Measurements from ENCODE around the gene DGKD.

Gene DGKD

GRCh38 chr2:233489143-233489542, 134.8 kb downstream of the DGKD start:
- no peak for TF ChIP-seq GABPA (IDR thresholded peaks at IDR 0.05; ENCODE audit: low read depth)
- no peak for TF ChIP-seq POLR2AphosphoS5 (IDR thresholded peaks at IDR 0.05; ENCODE audit: low read depth)
- no peak for TF ChIP-seq SPI1 (IDR thresholded peaks at IDR 0.05; ENCODE audit: borderline replicate concordance, low read depth)
- no peak for DNase-seq (ENCODE audit: low read depth in 1 of 2, low spot score in 1 of 2)
- no peaks in the 10 kb centered on the region for H3K27me3 ChIP-seq (ENCODE audit: insufficient read depth, poor library complexity, severe bottlenecking)
- no peak overlapping the region for H3K4me3 ChIP-seq (replicated peaks; ENCODE audit: insufficient read depth, low read length)
- no peak overlapping the region for H3K27ac ChIP-seq (replicated peaks)

DNA sequence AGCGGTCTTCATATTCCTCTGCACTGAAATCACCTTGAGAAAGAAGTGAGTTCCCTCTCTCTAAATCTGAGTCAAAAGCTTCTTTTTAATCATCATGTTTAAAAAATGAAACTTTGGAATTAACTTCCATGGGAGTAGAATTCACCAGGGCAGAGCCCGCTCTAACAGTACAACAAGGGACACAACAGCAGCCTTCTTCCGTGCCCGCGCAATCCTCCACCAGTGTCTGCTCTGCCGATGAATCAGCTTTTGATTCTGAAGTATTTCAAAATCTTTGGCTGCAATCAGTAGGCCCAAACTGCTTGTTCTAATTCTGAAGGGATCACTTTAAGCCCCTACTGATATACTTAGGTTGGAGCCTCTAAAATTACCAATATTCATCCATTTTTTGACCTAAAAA, 135.4 kb downstream of the DGKD start:
- Histone ChIP-seq H3K27ac (replicated peaks) (no peak overlapping the region), H3K27me3 (ENCODE audit: insufficient read depth, poor library complexity, severe bottlenecking) (no peaks in the 10 kb centered on the region), H3K4me3 (replicated peaks; ENCODE audit: insufficient read depth, low read length) (no peak overlapping the region)
- DNase-seq (ENCODE audit: low read depth in 1 of 2, low spot score in 1 of 2) = no peak
- TF ChIP-seq POLR2AphosphoS5 (IDR thresholded peaks at IDR 0.05; ENCODE audit: low read depth) (no peak), GABPA (IDR thresholded peaks at IDR 0.05; ENCODE audit: low read depth) (no peak), REST (IDR thresholded peaks at IDR 0.05; ENCODE audit: insufficient replicate concordance, low read depth) (no peak), SPI1 (IDR thresholded peaks at IDR 0.05; ENCODE audit: borderline replicate concordance, low read depth) (no peak)
- TF ChIP-seq, protein P1, sequence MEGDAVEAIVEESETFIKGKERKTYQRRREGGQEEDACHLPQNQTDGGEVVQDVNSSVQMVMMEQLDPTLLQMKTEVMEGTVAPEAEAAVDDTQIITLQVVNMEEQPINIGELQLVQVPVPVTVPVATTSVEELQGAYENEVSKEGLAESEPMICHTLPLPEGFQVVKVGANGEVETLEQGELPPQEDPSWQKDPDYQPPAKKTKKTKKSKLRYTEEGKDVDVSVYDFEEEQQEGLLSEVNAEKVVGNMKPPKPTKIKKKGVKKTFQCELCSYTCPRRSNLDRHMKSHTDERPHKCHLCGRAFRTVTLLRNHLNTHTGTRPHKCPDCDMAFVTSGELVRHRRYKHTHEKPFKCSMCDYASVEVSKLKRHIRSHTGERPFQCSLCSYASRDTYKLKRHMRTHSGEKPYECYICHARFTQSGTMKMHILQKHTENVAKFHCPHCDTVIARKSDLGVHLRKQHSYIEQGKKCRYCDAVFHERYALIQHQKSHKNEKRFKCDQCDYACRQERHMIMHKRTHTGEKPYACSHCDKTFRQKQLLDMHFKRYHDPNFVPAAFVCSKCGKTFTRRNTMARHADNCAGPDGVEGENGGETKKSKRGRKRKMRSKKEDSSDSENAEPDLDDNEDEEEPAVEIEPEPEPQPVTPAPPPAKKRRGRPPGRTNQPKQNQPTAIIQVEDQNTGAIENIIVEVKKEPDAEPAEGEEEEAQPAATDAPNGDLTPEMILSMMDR (IDR thresholded peaks at IDR 0.05; ENCODE audit: insufficient read depth, low read length) = no peak

- no peak overlapping the region for H3K4me3 ChIP-seq (replicated peaks; ENCODE audit: insufficient read depth, low read length)
- no peak for TF ChIP-seq REST (IDR thresholded peaks at IDR 0.05; ENCODE audit: insufficient replicate concordance, low read depth)
- TF ChIP-seq, protein P1 (IDR thresholded peaks at IDR 0.05; ENCODE audit: insufficient read depth, low read length) = no peak
- TF ChIP-seq POLR2AphosphoS5 (IDR thresholded peaks at IDR 0.05; ENCODE audit: low read depth) = no peak
- no peak for TF ChIP-seq SPI1 (IDR thresholded peaks at IDR 0.05; ENCODE audit: borderline replicate concordance, low read depth)
- no peak for TF ChIP-seq GABPA (IDR thresholded peaks at IDR 0.05; ENCODE audit: low read depth)
- no peaks in the 10 kb centered on the region for H3K27me3 ChIP-seq (ENCODE audit: insufficient read depth, poor library complexity, severe bottlenecking)
- no peak overlapping the region for H3K27ac ChIP-seq (replicated peaks)
- no peak for DNase-seq (ENCODE audit: low read depth in 1 of 2, low spot score in 1 of 2)
Observed at GRCh38 chr2:233490831-233491230, 136.5 kb downstream of the DGKD start.

DNA sequence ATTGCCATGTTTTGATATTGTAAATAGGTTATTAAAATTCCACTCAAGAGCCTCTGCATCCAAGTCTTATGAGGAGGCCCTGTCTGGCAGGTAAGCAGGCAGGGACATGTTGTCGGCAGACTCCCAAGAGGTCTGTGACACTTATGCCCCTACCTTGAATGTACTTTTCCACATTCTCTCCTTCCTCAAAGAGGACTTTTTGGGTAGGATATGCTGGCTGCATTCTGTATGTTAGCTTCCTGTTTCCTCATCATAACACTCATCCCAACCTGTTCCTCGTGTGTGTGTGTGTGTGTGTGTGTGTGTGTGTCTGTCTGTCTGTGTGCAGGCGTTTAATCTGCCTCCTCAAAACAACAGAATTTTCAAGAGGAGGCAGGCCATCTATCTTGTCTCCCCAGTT, 137.0 kb downstream of the DGKD start:
- Histone ChIP-seq H3K27me3 (ENCODE audit: insufficient read depth, poor library complexity, severe bottlenecking) (no peaks in the 10 kb centered on the region), H3K27ac (replicated peaks) (no peak overlapping the region), H3K4me3 (replicated peaks; ENCODE audit: insufficient read depth, low read length) (no peak overlapping the region)
- DNase-seq (ENCODE audit: low read depth in 1 of 2, low spot score in 1 of 2) = no peak
- TF ChIP-seq POLR2AphosphoS5 (IDR thresholded peaks at IDR 0.05; ENCODE audit: low read depth) (no peak), REST (IDR thresholded peaks at IDR 0.05; ENCODE audit: insufficient replicate concordance, low read depth) (no peak), SPI1 (IDR thresholded peaks at IDR 0.05; ENCODE audit: borderline replicate concordance, low read depth) (no peak), GABPA (IDR thresholded peaks at IDR 0.05; ENCODE audit: low read depth) (no peak)
- TF ChIP-seq, protein P1 (IDR thresholded peaks at IDR 0.05; ENCODE audit: insufficient read depth, low read length) = no peak
